Neuronal stem cell (in vitro differentiated cells): Measurements from ENCODE around the gene SP8.

Experiments used
- DNase-seq: peaks from one replicate; pipeline ENCODE4 v3.0.0-alpha.2; 2013; ENCODE audit warnings: low spot score
- H2AFZ ChIP-seq: one replicate; pipeline ENCODE4 v1.6.1; 2013; ENCODE audit warnings: mild to moderate bottlenecking, low read length, inconsistent platforms
- H2AK5ac ChIP-seq: 2 replicates; pipeline ENCODE4 v1.6.1; 2013; ENCODE audit warnings: low read depth, mild to moderate bottlenecking, inconsistent platforms, low read length, moderate library complexity, mixed read lengths
- H2BK120ac ChIP-seq: 2 replicates; pipeline ENCODE4 v1.6.1; 2013; ENCODE audit warnings: low read depth, mild to moderate bottlenecking, inconsistent platforms, low read length, moderate library complexity, mixed read lengths
- H2BK12ac ChIP-seq: one replicate; pipeline ENCODE4 v1.6.1; 2013; ENCODE audit warnings: low read length, inconsistent platforms
- H2BK15ac ChIP-seq: 2 replicates; pipeline ENCODE4 v1.6.1; 2013; ENCODE audit warnings: mild to moderate bottlenecking, low read length, inconsistent platforms, mixed read lengths
- H2BK5ac ChIP-seq: one replicate; pipeline ENCODE4 v1.6.1; 2013; ENCODE audit warnings: inconsistent platforms, mild to moderate bottlenecking, low read length, moderate library complexity
- H3K14ac ChIP-seq: one replicate; pipeline ENCODE4 v1.6.1; 2013; ENCODE audit warnings: low read length, inconsistent platforms
- H3K18ac ChIP-seq: 2 replicates; pipeline ENCODE4 v1.6.1; 2013; ENCODE audit warnings: low read length, inconsistent platforms
- H3K23ac ChIP-seq: 2 replicates; pipeline ENCODE4 v1.6.1; 2013; ENCODE audit warnings: low read depth, mild to moderate bottlenecking, mixed read lengths, low read length, inconsistent platforms; ENCODE audit not compliant: poor library complexity
- H3K27ac ChIP-seq: replicated peaks from 3 replicates; pipeline ENCODE4 v1.5.1; 2013; ENCODE audit warnings: low read length, inconsistent platforms
- H3K27me3 ChIP-seq, 3 experiments: 2 replicates each; pipeline ENCODE4 v1.6.1; 2013; ENCODE audit warnings: low read length in 3 of 3, mild to moderate bottlenecking in 2 of 3, inconsistent platforms in 1 of 3, low read depth in 1 of 3, mixed read lengths in 1 of 3, moderate library complexity in 1 of 3; ENCODE audit not compliant: control insufficient read depth in 3 of 3, insufficient read depth in 3 of 3
- H3K36me3 ChIP-seq, 2 donors: replicated peaks in 1 of 2; 2 replicates each; pipeline ENCODE4 v1.6.1; 2013; ENCODE audit warnings: low read length in 2 of 2; ENCODE audit not compliant: control insufficient read depth in 2 of 2, insufficient read depth in 2 of 2
- H3K4ac ChIP-seq: 2 replicates; pipeline ENCODE4 v1.6.1; 2013; ENCODE audit warnings: inconsistent platforms, mild to moderate bottlenecking, low read length, moderate library complexity
- H3K4me1 ChIP-seq, 2 donors: 1 replicate in 1 of 2; 2 replicates in 1 of 2; pipeline ENCODE4 v1.6.1; 2013; ENCODE audit warnings: low read length in 2 of 2, low read depth in 1 of 2; ENCODE audit not compliant: control insufficient read depth in 2 of 2, insufficient read depth in 1 of 2
- H3K4me2 ChIP-seq: one replicate; pipeline ENCODE4 v1.6.1; 2013; ENCODE audit warnings: mild to moderate bottlenecking, low read length, inconsistent platforms; ENCODE audit not compliant: insufficient read depth, poor library complexity, severe bottlenecking
- H3K4me3 ChIP-seq, 2 donors: 2 replicates each; pipeline ENCODE4 v1.5.1; 2013; ENCODE audit warnings: low read length in 2 of 2, mild to moderate bottlenecking in 2 of 2, inconsistent platforms in 1 of 2, moderate library complexity in 1 of 2
- H3K79me1 ChIP-seq: one replicate; pipeline ENCODE4 v1.6.1; 2013; ENCODE audit warnings: low read depth, mild to moderate bottlenecking, inconsistent platforms, low read length, moderate library complexity
- H3K9ac ChIP-seq: one replicate; pipeline ENCODE4 v1.6.1; 2013; ENCODE audit warnings: mild to moderate bottlenecking, low read depth, low read length, inconsistent platforms; ENCODE audit not compliant: poor library complexity
- H3K9me3 ChIP-seq, 2 donors: replicated peaks in 1 of 2; 2 replicates each; pipeline versions ENCODE3 to v1.6.1; 2013; ENCODE audit warnings: low read length in 2 of 2, mild to moderate bottlenecking in 2 of 2, inconsistent platforms in 1 of 2, low read depth in 1 of 2, mixed read lengths in 1 of 2, moderate library complexity in 1 of 2; ENCODE audit not compliant: control insufficient read depth in 2 of 2, insufficient read depth in 1 of 2
- H4K8ac ChIP-seq: one replicate; pipeline ENCODE4 v1.6.1; 2013; ENCODE audit warnings: low read depth, mild to moderate bottlenecking, inconsistent platforms, low read length, moderate library complexity
- H4K91ac ChIP-seq: one replicate; pipeline ENCODE4 v1.6.1; 2013; ENCODE audit warnings: low read length, low read depth, mild to moderate bottlenecking, inconsistent platforms; ENCODE audit not compliant: poor library complexity
- WGBS, 2 donors: extraction: QIAGEN DNeasy Blood & Tissue Kit; methylation state at CpG; one replicate each; pipeline ENCODE4 v1.1.7; 2013; ENCODE audit warnings: missing lambda C conversion rate in 2 of 2, mixed read lengths in 1 of 2; ENCODE audit not compliant: insufficient read length in 2 of 2, insufficient replicate concordance in 1 of 2; ENCODE audit errors: extremely low coverage in 2 of 2; 5-methylcytosine and 5-hydroxymethylcytosine counted together

Gene SP8

DNA sequence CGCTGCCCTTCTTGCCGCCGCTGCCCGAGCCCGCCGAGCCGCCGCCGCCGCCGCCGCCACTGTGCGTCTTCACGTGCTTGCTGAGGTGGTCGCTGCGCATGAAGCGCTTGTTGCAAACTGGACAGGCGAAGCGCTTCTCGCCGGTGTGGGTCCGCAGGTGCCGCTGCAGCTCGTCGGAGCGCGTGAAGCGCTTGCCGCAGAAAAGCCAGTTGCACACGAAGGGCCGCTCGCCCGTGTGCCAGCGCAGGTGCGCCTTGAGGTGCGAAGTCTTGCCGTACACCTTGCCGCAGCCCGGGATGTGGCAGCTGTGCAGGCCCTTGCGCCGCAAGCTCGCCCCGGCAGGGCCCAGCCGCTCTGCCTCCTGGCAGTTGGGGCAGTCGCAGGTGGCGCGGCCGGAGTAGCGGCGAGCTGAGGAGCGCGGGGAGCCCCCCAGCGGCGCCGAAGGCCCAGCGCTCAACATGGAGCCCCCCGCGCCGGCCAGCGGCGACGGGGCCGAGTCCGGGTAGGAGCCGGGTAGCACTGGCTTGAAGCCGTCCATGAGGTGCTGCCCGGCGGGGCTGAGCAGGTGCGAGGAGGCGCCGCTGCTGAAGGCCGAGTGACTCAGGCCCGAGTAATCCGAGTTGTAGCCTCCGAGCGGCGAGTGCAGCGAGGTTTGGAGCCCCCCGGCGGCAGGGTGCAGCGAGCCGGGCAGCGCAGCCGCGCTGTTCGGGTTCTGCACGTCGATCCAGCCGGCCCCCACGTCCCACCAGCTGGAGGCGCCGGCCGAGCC is 2.1 kb downstream of the SP8 start:
- Histone ChIP-seq H3K4ac (peak overlapping the region; percentile 96), H4K91ac (peak overlapping the region; percentile 98), H3K4me2 (peak overlapping the region; percentile 57), H2BK12ac (peak overlapping the region; percentile 79), H3K27me3 (peaks cover 0 to 98% (median 0%) of the 10 kb centered on the region in 3 experiments), H4K8ac (no peak overlapping the region), H3K9me3 (no peaks in the 10 kb centered on the region), H3K9ac (peak overlapping the region; percentile 98), H3K79me1 (no peaks in the 10 kb centered on the region), H3K14ac (peak overlapping the region; percentile 97), H2AK5ac (peak overlapping the region; percentile 73), H2AFZ (peak overlapping the region; percentile 96), H3K18ac (peak overlapping the region; percentile 99), H2BK15ac (peak overlapping the region; percentile 43), H3K4me3 (peak overlapping the region in 1 of 2 donors; percentile 99), H3K23ac (peak overlapping the region; percentile 49), H3K27ac (peak overlapping the region; percentile 99), H3K36me3 (peaks cover 0 to 10% of the 10 kb centered on the region in 2 donors), H3K4me1 (peaks cover 3 to 4% of the 10 kb centered on the region in 2 donors), H2BK5ac (peak overlapping the region; percentile 95), H2BK120ac (no peak overlapping the region)
- DNase-seq: no peak
- WGBS, 2 donors: no CpG with 5 or more reads among the region's 93 CpGs

DNA sequence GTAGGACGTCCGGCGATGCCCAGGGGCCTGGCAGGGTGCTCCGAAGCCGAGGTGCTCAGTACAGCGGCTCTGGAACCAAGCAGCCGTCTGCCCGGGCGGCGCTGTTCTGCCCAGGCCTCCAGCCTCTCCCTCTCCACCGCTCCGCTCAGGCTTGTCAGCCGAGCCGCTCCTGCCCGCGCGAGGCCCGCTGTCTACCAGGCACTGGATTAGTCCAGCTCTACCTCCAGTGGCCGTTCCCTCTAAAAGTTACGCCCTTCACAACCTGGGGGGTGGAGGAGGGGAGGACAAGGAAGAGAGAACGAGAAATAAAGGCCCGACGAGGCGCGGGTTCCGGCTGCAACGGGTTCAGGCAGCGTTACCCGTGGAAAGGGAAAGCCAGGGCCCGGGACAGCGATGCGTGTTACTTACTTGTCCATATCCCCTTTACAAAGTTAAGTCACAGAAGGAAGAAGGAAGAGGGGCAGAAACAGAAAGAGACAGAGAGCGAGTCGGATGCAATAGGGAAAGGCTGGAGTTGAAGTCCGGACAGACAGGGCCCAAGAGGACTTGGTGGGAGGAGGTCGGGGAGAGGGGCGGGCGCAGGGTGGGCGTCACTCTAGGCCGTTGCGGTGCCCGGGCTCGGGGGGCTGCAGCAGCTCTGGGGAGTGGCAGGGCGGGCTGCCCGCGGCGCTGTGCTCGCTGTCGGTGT is 2.8 kb downstream of the SP8 start:
- H3K9ac ChIP-seq: peak overlapping the region; percentile 98
- H3K23ac ChIP-seq: peak overlapping the region; percentile 17
- no peak overlapping the region for H2AK5ac ChIP-seq
- no CpG with 5 or more reads among the region's 49 CpGs for whole genome bisulfite sequencing, 2 donors
- H3K4me2 ChIP-seq: peak overlapping the region; percentile 57
- H3K4me3 ChIP-seq: peak overlapping the region in 1 of 2 donors; percentile 99
- H3K14ac ChIP-seq: peak overlapping the region; percentile 97
- no peak overlapping the region for H4K91ac ChIP-seq
- H3K18ac ChIP-seq: peak overlapping the region; percentile 99
- H3K79me1 ChIP-seq: no peaks in the 10 kb centered on the region
- H3K36me3 ChIP-seq: peaks cover 0 to 10% of the 10 kb centered on the region in 2 donors
- H2BK120ac ChIP-seq: no peak overlapping the region
- H3K9me3 ChIP-seq: no peaks in the 10 kb centered on the region
- H3K4ac ChIP-seq: peak overlapping the region; percentile 96
- H3K27me3 ChIP-seq: peaks cover 0 to 98% (median 0%) of the 10 kb centered on the region in 3 experiments
- peak overlapping the region; percentile 95 for H2BK5ac ChIP-seq
- peak overlapping the region; percentile 9 for H4K8ac ChIP-seq
- peak overlapping the region; percentile 96 for H2AFZ ChIP-seq
- peaks cover 3 to 4% of the 10 kb centered on the region in 2 donors for H3K4me1 ChIP-seq
- H3K27ac ChIP-seq: peak overlapping the region; percentile 99
- H2BK12ac ChIP-seq: no peak overlapping the region
- H2BK15ac ChIP-seq: no peak overlapping the region
- no peak for DNase-seq

DNA sequence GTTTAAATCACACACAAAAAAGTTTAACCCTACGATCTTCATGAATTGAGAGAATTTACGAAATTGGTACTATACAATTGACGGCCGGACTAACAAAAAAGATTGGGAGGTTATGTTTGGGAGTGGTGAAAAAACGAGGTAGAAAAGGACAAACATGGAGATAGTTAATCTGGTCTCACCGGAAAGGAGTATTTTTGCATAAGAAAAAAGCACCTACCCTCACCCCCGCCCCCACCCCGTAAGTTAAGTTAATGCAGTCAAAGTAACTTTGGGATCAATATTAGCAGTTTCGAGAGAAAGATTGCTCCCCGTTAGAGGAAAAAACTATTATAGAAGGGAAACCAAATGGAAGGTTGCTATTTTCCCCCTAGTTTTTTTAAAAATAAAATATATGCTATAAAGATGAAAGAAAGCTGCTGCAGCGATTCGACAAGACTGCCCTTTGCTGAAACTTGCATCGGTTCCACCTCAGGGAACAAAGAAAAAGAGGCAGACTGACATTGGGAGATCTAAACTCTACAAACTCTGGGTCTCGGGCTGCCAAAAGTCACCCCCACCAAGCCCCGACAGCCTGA is 3.5 kb downstream of the SP8 start:
- H3K4me3 ChIP-seq: peak overlapping the region in 1 of 2 donors; percentile 99
- H3K14ac ChIP-seq: peak overlapping the region; percentile 97
- peak overlapping the region; percentile 98 for H3K9ac ChIP-seq
- peak overlapping the region; percentile 95 for H2BK5ac ChIP-seq
- no peak overlapping the region for H2BK12ac ChIP-seq
- H3K36me3 ChIP-seq: peaks cover 0 to 10% of the 10 kb centered on the region in 2 donors
- H3K27me3 ChIP-seq: peaks cover 0 to 98% (median 0%) of the 10 kb centered on the region in 3 experiments
- DNase-seq: no peak
- H4K91ac ChIP-seq: no peak overlapping the region
- WGBS, 2 donors: no CpG with 5 or more reads among the region's 15 CpGs
- H2BK15ac ChIP-seq: no peak overlapping the region
- no peak overlapping the region for H4K8ac ChIP-seq
- peak overlapping the region; percentile 99 for H3K27ac ChIP-seq
- H2AK5ac ChIP-seq: no peak overlapping the region
- H3K4me1 ChIP-seq: peaks cover 3 to 4% of the 10 kb centered on the region in 2 donors
- peak overlapping the region; percentile 44 for H3K4me2 ChIP-seq
- H3K4ac ChIP-seq: no peak overlapping the region
- H3K9me3 ChIP-seq: no peaks in the 10 kb centered on the region
- peak overlapping the region; percentile 99 for H3K18ac ChIP-seq
- no peak overlapping the region for H2BK120ac ChIP-seq
- no peaks in the 10 kb centered on the region for H3K79me1 ChIP-seq
- H3K23ac ChIP-seq: no peak overlapping the region
- H2AFZ ChIP-seq: peak overlapping the region; percentile 96
